BE2C (cell line): ENCODE results near the gene RAB5A.

ENCODE experiments used
- DNase-seq: peaks from one replicate; pipeline ENCODE4 v3.0.0-alpha.2; 2020
- H3K27me3 ChIP-seq: fragments of 250-450 bp; sonication (Bioruptor Pico); 2 replicates; pipeline ENCODE4 v1.5.1; 2020; ENCODE audit warnings: mild to moderate bottlenecking
- H3K36me3 ChIP-seq: fragments of 250-450 bp; sonication (Bioruptor Pico); 2 replicates; pipeline ENCODE4 v1.5.1; 2020; ENCODE audit warnings: mild to moderate bottlenecking
- H3K4me1 ChIP-seq: fragments of 250-450 bp; sonication (Bioruptor Pico); 2 replicates; pipeline ENCODE4 v1.5.1; 2020
- H3K4me3 ChIP-seq: 2 replicates; pipeline ENCODE4 v1.5.1; 2011; ENCODE audit warnings: low read depth, low read length
- H3K9me3 ChIP-seq: fragments of 250-450 bp; sonication (Bioruptor Pico); 2 replicates; pipeline ENCODE4 v1.5.1; 2020
- CTCF ChIP-seq: IDR thresholded peaks from 2 replicates; pipeline ENCODE4 v1.5.1; 2012; ENCODE audit warnings: mild to moderate bottlenecking, low read depth, low read length

The RAB5A gene

GRCh38 chr3:19940643-19941042 lies 6.3 kb upstream of the RAB5A start:
- Histone ChIP-seq H3K27me3 (no peaks in the 10 kb centered on the region), H3K9me3 (no peaks in the 10 kb centered on the region), H3K36me3 (no peaks in the 10 kb centered on the region), H3K4me3 (no peak overlapping the region), H3K4me1 (no peaks in the 10 kb centered on the region)
- no peak for DNase-seq
- no peak for TF ChIP-seq CTCF

DNA sequence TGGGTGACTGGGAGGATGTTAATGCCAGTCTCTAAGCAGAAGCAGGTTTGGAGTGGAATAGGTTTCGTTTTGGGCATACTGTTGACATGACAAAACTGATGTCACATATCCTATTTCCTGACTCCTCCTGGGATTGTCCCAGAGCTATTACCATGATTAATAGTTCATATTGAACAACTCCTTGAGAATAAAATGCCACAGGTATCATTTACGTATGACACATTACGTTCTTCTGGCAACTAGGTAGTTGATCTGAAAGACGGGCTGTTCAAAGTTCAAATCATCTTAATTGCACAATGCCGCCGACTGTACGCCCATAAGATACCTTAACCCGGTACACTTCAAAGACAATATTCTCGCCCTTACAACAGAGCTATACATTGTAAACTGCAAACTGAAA lies 1.4 kb upstream of the RAB5A start:
- Histone ChIP-seq H3K27me3 (no peaks in the 10 kb centered on the region), H3K4me3 (no peak overlapping the region), H3K4me1 (no peaks in the 10 kb centered on the region), H3K36me3 (no peaks in the 10 kb centered on the region), H3K9me3 (no peaks in the 10 kb centered on the region)
- TF ChIP-seq CTCF = no peak
- no peak for DNase-seq

DNA sequence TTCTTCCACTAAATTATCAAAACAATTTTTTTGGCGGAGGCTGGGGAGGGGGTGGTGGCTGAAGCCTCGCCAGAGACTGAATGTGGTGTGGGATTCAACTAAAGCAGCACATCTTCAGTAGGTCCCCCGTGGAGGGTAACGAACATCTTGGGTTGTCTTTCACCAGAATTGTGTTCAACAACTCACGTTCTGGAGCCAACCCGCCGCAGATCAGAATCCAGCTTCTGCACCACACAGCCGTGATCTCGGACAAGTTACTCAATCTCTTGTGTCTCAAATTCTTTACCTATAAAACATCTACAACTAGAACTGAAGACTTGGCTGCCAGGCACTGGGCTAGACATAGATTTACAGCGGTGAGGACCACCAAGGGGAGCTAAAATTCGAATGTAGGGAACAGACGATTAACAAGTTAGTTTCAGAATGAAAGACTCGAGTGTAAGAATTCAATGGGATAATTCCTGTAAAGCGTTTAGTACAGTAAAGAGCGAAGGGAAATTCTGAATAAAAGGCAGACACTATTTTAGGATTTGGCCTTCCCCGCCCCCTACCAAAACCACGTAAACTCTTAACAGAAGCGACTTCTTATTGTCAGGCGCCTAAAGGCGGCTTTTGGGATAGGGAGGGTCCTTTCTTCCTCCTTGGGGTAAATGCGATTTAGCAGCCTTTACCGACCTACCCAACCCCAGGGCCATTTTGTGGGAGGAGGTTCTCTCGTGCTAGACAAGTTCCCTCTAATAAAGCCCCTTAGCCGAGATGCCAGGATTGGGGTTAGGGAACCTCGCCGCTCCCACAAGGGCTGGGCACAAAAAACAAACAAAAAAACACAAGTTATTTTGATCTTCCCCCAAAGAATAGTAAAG lies 697 bp upstream of the RAB5A start:
- Histone ChIP-seq H3K27me3 (no peaks in the 10 kb centered on the region), H3K4me3 (peak overlapping the region; percentile 84), H3K36me3 (no peaks in the 10 kb centered on the region), H3K9me3 (no peaks in the 10 kb centered on the region), H3K4me1 (no peaks in the 10 kb centered on the region)
- no peak for TF ChIP-seq CTCF
- no peak for DNase-seq

DNA sequence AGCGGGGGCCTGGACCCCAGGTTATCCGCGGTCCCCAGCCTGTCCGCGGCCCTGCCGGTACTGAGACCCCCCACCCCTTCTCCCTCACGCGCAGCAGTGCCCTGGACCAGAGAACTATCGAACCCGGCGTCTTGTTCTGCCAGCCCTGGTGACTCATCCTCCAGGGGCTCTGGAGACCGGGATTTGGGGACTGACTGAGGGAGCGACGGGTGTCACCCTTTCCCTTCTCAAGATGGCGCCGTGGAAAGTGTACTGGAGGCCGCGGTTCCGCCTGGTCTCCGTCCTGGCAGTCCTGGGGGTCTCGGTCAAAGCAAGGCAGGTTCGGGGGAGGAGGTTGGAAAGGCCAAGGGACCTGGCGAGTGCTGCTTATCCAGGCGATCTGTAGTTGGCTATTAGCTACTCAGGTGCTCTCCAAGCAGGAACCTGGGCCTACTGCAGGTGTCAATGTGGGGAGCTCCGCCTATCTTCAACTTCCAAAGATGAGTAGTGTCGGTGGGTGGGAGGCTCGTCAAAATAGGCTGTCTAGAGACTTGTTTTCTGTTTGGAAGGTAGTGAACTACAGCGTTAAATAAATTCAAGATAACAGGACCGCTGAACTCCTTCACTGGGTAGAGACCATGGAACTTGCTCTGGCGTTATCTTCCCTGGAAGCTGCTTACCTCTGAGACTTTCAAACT lies 790 bp downstream of the RAB5A start:
- Histone ChIP-seq H3K36me3 (peaks cover 3% of the 10 kb centered on the region; the same call in 1 of the 2 replicates), H3K27me3 (no peaks in the 10 kb centered on the region), H3K4me1 (no peaks in the 10 kb centered on the region), H3K4me3 (peak overlapping the region; percentile 84), H3K9me3 (no peaks in the 10 kb centered on the region)
- no peak for TF ChIP-seq CTCF
- peak; percentile 26 for DNase-seq

- TF ChIP-seq CTCF = no peak
- Histone ChIP-seq H3K9me3 (no peaks in the 10 kb centered on the region), H3K4me3 (peak overlapping the region; percentile 84), H3K4me1 (no peaks in the 10 kb centered on the region), H3K36me3 (peaks cover 3% of the 10 kb centered on the region; the same call in 1 of the 2 replicates), H3K27me3 (no peaks in the 10 kb centered on the region)
- no peak for DNase-seq
Observed at GRCh38 chr3:19948226-19948591, 1.3 kb downstream of the RAB5A start.

- Histone ChIP-seq H3K4me1 (no peaks in the 10 kb centered on the region), H3K4me3 (no peak overlapping the region), H3K27me3 (no peaks in the 10 kb centered on the region), H3K9me3 (no peaks in the 10 kb centered on the region), H3K36me3 (peaks cover 3% of the 10 kb centered on the region; the same call in 1 of the 2 replicates)
- TF ChIP-seq CTCF = no peak
- no peak for DNase-seq
Observed at GRCh38 chr3:19950316-19950715, 3.4 kb downstream of the RAB5A start.
